Colonic mucosa (tissue), 4 donors: ENCODE data around the gene PQBP1. TPM values are rescaled to one million over a fixed set of nuclear protein-coding genes. Genes with fewer than 3 reads are reported as not detected.

Source experiments
- DNase-seq: peaks from one replicate; pipeline ENCODE4 v3.0.0-alpha.2; 2020
- H3K27ac ChIP-seq: fragments of 200-600 bp; one replicate; pipeline ENCODE4 v1.8.0; 2021
- H3K27me3 ChIP-seq: fragments of 200-600 bp; one replicate; pipeline ENCODE4 v1.8.0; 2021
- H3K36me3 ChIP-seq: fragments of 200-600 bp; one replicate; pipeline ENCODE4 v1.8.0; 2021
- H3K4me1 ChIP-seq: fragments of 200-600 bp; one replicate; pipeline ENCODE4 v1.8.0; 2021; ENCODE audit warnings: mild to moderate bottlenecking
- H3K4me3 ChIP-seq: fragments of 200-600 bp; one replicate; pipeline ENCODE4 v1.8.0; 2021
- H3K9ac ChIP-seq, 2 donors: one replicate each; pipeline ENCODE4 v1.7.0; 2013; ENCODE audit warnings: control low read depth in 2 of 2, low read depth in 2 of 2, low read length in 2 of 2
- H3K9me3 ChIP-seq: fragments of 200-600 bp; one replicate; pipeline ENCODE4 v1.8.0; 2021
- intact Hi-C: fragments of 100-400 bp; cut with DNase I; formaldehyde crosslinking; loops from one replicate; pipeline ENCODE4 v1.14.1; 2022
- total RNA-seq, 2 donors: library from RNA; stranded (reverse); fragmentation: NEBNext Ultra II Directional in 1 of 2; extraction: Animal tissue kit (Norgen Biotek cat#: 25700) in 1 of 2; gene quantifications; one replicate each; pipeline ENCODE4 v1.2.1, GENCODE V29; 2021
- TF ChIP-seq, protein P1 (sequence below): fragments of 200-600 bp; IDR thresholded peaks from one replicate; pipeline ENCODE4 v1.8.0; 2022; ENCODE audit warnings: antibody characterized with exemption, mild to moderate bottlenecking
- donor health status: healthy.
- donor health status: DM: no; HTN: no; CAD: no.
- donor health status: DM: no; HTN: no; CAD: no.

PQBP1 gene
- total RNA-seq, 2 donors from 2014 or later, result 68.1 to 76.3 TPM

DNA sequence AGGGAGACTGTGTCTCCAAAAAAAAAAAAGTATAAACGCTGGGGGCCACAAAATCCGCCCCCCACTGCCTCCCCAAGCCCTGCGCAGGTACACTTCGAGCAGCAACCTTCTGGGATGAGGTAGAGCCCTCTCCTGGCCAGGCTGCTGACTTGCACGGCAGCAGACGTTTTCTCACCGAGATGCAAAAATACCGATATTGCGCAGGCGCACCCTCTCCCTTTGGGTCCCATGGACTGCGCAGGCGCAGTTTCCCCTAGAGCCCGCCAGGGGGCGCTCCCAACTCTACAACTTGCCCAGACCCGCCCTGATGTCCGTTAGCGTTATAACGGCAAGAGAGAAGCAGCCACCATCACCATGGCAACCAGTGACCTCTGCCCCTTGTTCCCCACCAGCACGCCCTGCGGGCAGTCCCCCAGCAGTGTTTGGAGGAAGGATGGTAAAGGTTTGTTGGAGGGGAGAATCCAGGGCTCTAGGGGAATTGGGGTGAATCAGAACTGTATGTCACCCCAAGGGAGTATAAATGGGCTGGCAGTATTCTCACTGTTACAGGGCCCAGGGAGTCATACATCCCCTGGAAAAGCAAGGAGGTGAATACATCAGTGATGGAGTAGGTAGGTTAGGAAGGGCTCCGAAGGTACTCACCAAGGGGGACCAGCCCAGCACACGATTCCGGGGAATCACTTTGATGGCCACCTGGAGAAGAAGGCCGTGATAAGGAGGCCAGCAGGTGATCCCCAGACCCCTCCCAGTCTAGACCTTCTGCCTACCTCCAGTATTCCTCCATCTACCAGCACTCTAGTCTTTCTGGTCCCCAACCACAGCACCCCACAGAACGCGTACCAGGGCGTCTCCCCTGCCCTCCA, 19.6 kb downstream of the PQBP1 start:
- Histone ChIP-seq H3K4me1 (no peaks in the 10 kb centered on the region), H3K36me3 (no peaks in the 10 kb centered on the region), H3K27ac (peak overlapping the region; percentile 76), H3K27me3 (no peaks in the 10 kb centered on the region), H3K9me3 (no peaks in the 10 kb centered on the region), H3K9ac (peak overlapping the region; percentile 44 to 46), H3K4me3 (peak overlapping the region; percentile 57)
- intact Hi-C loops, result no loop called here
- peak; percentile 91 for DNase-seq
- TF ChIP-seq, protein P1, sequence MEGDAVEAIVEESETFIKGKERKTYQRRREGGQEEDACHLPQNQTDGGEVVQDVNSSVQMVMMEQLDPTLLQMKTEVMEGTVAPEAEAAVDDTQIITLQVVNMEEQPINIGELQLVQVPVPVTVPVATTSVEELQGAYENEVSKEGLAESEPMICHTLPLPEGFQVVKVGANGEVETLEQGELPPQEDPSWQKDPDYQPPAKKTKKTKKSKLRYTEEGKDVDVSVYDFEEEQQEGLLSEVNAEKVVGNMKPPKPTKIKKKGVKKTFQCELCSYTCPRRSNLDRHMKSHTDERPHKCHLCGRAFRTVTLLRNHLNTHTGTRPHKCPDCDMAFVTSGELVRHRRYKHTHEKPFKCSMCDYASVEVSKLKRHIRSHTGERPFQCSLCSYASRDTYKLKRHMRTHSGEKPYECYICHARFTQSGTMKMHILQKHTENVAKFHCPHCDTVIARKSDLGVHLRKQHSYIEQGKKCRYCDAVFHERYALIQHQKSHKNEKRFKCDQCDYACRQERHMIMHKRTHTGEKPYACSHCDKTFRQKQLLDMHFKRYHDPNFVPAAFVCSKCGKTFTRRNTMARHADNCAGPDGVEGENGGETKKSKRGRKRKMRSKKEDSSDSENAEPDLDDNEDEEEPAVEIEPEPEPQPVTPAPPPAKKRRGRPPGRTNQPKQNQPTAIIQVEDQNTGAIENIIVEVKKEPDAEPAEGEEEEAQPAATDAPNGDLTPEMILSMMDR, result peak; percentile 95

DNA sequence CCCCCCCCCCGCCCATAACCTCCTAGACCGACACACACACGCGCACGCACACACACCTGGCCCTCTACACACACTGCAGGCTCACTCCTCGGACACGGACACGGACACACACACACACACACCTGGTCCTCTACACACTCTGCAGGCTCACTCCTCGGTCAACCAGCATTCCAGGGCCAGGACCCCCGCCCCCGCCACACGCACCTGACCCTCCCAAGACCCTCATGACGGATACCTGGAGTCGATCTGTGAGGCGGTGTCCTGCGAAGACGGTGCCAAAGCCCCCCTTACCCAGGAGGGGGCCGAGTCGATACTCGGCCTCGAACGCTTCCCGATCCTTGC, 20.5 kb downstream of the PQBP1 start:
- TF ChIP-seq, protein P1, result no peak
- H3K4me3 ChIP-seq, result peak overlapping the region; percentile 57
- no peaks in the 10 kb centered on the region for H3K4me1 ChIP-seq
- DNase-seq, result no peak
- intact Hi-C loops, result no loop called here
- no peaks in the 10 kb centered on the region for H3K36me3 ChIP-seq
- H3K9ac ChIP-seq, result peak overlapping the region; percentile 78 to 81
- H3K9me3 ChIP-seq, result no peaks in the 10 kb centered on the region
- H3K27me3 ChIP-seq, result no peaks in the 10 kb centered on the region
- peak overlapping the region; percentile 76 for H3K27ac ChIP-seq

DNA sequence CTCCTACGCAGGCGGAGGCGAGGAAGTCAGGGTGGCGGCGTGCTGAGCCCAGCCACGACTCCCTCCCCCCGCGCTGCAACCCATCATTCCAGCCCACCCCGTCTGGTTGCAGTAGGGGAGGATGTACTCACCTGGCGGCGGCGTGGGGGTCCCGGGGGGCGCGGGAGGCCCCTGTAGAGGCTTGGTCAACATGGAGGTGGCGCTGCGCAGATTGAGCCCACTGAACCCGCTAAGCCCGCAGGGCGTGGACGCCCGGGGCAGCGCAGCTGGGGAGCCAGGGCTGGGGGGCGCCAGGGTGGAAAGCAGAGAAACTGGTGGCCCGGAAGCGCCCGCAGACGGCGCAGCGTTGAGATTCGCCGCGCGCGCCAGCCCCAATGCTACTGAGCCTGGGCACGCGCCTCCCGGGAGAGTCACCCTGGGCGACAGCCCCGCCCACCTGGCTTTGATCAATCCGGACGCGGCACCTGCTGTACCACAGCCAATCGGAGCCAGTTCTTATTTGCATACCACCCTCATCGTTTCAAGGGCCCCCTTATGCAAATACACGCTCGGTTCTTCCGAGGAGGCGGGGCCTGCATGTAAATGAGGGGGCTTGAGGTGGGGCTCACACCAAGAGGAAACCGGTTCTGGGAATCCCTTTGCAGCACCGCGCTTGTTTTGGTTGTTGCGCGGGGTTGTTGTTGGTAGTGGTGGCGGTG, 21.1 kb downstream of the PQBP1 start, which contains the start of gene PIM2:
Gene PIM2 (minus strand): TSS at position 382 of the 698 bp plus-strand sequence. CDS start 190 bp downstream, at position 192.
- Histone ChIP-seq H3K9me3 (no peaks in the 10 kb centered on the region), H3K4me3 (peak within 1 kb of the TSS; percentile 57), H3K4me1 (no peaks in the 10 kb centered on the region), H3K36me3 (no peaks in the 10 kb centered on the region), H3K27me3 (no peaks in the 10 kb centered on the region), H3K27ac (peak within 1 kb of the TSS; percentile 76), H3K9ac (peak within 1 kb of the TSS; percentile 78 to 81)
- intact Hi-C loops, result no loop called here
- TF ChIP-seq, protein P1, result no peak
- DNase-seq, result peak; percentile 91

DNA sequence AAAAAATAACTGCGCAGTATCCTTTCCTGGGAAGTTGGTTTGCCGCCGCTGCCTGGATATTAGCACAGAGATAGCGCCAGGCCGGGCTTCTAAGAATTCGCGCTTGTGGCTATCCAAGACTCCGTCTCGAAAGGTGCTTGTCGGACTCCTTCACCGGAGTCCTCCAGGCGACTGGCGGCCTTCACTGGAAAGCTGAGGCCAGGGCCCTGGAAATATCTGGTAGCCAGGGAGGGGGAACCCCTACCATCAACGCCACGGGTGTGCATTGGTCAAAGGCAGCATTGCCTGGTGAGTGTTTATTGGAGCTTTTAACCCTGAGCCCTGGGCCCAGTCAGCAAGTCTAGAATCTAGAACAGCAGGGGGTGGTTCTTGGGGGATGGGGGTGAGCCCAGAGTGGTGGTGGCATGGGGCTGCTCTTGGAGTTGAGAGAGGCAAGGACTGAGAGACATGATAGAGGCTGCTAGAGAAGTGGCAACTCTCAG, 21.7 kb downstream of the PQBP1 start:
- peak overlapping the region; percentile 76 for H3K27ac ChIP-seq
- peak overlapping the region; percentile 31 for H3K4me3 ChIP-seq
- no peaks in the 10 kb centered on the region for H3K27me3 ChIP-seq
- no peak for DNase-seq
- H3K36me3 ChIP-seq, result no peaks in the 10 kb centered on the region
- peak overlapping the region; percentile 43 to 63 for H3K9ac ChIP-seq
- intact Hi-C loops, result no loop called here
- no peaks in the 10 kb centered on the region for H3K4me1 ChIP-seq
- TF ChIP-seq, protein P1, result no peak
- H3K9me3 ChIP-seq, result no peaks in the 10 kb centered on the region

DNA sequence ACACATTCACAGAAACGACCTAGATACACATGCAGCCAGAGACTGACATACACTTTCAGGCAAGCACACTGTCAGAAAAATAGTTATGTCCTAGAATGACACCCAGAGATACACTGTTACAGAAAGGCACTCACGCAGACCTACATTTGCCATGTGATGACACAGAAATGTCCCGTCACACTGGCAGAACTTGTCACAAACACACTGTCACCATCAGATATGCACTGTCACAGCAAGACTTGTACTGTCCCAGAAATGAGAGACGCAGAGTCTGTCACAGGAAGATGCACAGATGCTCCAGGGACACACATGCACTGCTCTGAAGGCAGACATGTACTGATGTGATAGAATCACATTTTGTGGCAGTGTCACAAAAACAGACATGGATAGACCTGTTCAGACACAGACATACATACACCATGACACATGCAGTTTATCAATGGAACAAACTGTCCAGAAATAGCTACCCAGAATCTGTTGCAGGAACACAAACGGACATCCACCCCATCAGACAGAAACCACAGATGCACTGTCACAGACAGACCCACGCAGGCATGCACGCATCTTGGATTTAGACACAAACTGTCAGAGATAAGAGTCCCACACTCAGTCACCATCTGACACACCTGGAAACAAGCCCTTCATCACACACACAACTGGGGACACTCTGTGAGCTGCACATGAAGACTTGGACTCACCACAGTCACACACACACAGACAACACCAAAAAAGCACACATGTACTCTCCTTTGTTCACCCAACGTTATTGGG, 22.4 kb downstream of the PQBP1 start:
- Histone ChIP-seq H3K9ac (peak overlapping the region in 1 of 2 donors; percentile 39), H3K4me3 (no peak overlapping the region), H3K27ac (peak overlapping the region; percentile 76), H3K36me3 (no peaks in the 10 kb centered on the region), H3K9me3 (no peaks in the 10 kb centered on the region), H3K4me1 (no peaks in the 10 kb centered on the region), H3K27me3 (no peaks in the 10 kb centered on the region)
- intact Hi-C loops, result no loop called here
- TF ChIP-seq, protein P1, result no peak
- no peak for DNase-seq
